ENCODE data around the gene ZNF107. TPM values are rescaled to one million over a fixed set of nuclear protein-coding genes. Genes with fewer than 3 reads are reported as not detected.

The ZNF107 gene
- total and polyA plus RNA-seq, 7 donors = 0.60 to 8.3 (median 3.3) TPM

Small RNAs within 50 kb of the gene (small RNA-seq; reads per million reads assigned to genes)
- 0 reads per million in 3 donors for gene MIR6839

Other genes starting within 250 kb of the ZNF107 start
- 10 to 100 TPM in 3 of 4 donors, 1 to 10 TPM in 1; 9.8 to 28.0 (median 16.7) TPM for gene ZNF680, start 103.1 kb upstream of the ZNF107 start, total RNA-seq
- 1 to 10 TPM; 2.4 to 3.5 (median 3.3) TPM for gene ZNF680, start 103.1 kb upstream of the ZNF107 start, polyA plus RNA-seq
- gene ZNF138, start 128.3 kb downstream of the ZNF107 start, total RNA-seq = 10 to 100 TPM in 2 of 4 donors, 1 to 10 TPM in 2; 8.4 to 26.0 (median 11.2) TPM
- gene ZNF138, start 128.3 kb downstream of the ZNF107 start, polyA plus RNA-seq = 1 to 10 TPM; 3.9 to 6.0 (median 5.1) TPM
- 10 to 100 TPM in 1 of 4 donors, 1 to 10 TPM in 3; 7.5 to 38.2 (median 9.6) TPM for gene ZNF273, start 237.1 kb downstream of the ZNF107 start, total RNA-seq
- gene ZNF273, start 237.1 kb downstream of the ZNF107 start, polyA plus RNA-seq = 1 to 10 TPM; 1.2 to 3.7 (median 1.4) TPM